GM18951 (cell line): ENCODE measurements around the gene SLC23A2.

Experiments
- POLR2A ChIP-seq: IDR thresholded peaks from 4 replicates; pipeline ENCODE4 v1.6.1; 2011; ENCODE audit warnings: mild to moderate bottlenecking; ENCODE audit not compliant: insufficient read length, insufficient read depth; ENCODE audit errors: extremely low read depth
- in situ Hi-C: fragments of 300-500 bp; cut with MboI; formaldehyde crosslinking; loops from one replicate; pipeline ENCODE4 v1.12.0; 2022; ENCODE audit warnings: low sequenced_read_pairs, mixed read lengths, inconsistent platforms; ENCODE audit not compliant: unreplicated experiment

SLC23A2 gene

GRCh38 chr20:4950437-4950836 is 50.9 kb downstream of the SLC23A2 start:
- TF ChIP-seq POLR2A: no peak
- in situ Hi-C loops: loop anchor here (25.0 kb wide), 1 partner anchor 338 kb away; no protein-coding TSS in a partner anchor

GRCh38 chr20:4949833-4950178 is 51.5 kb downstream of the SLC23A2 start:
- TF ChIP-seq POLR2A: no peak
- in situ Hi-C loops: loop anchor here (25.0 kb wide), 1 partner anchor 338 kb away; no protein-coding TSS in a partner anchor

- in situ Hi-C loops: no loop called here
- TF ChIP-seq POLR2A: no peak
Measured at GRCh38 chr20:4947817-4948559, 53.3 kb downstream of the SLC23A2 start.

GRCh38 chr20:4946986-4947385 is 54.3 kb downstream of the SLC23A2 start:
- in situ Hi-C loops: no loop called here

GRCh38 chr20:4946585-4946984 is 54.7 kb downstream of the SLC23A2 start:
- TF ChIP-seq POLR2A: no peak
- in situ Hi-C loops: no loop called here

More at GRCh38 chr20:4946986-4947385, 54.3 kb downstream of the SLC23A2 start:
- no peak for TF ChIP-seq POLR2A

- in situ Hi-C loops: no loop called here
- TF ChIP-seq POLR2A: no peak
Measured at GRCh38 chr20:4944518-4945313, 56.6 kb downstream of the SLC23A2 start.

- no peak for TF ChIP-seq POLR2A
- in situ Hi-C loops: no loop called here
Measured at GRCh38 chr20:4942331-4942730, 59.0 kb downstream of the SLC23A2 start.

GRCh38 chr20:4937407-4938319 is 63.6 kb downstream of the SLC23A2 start:
- in situ Hi-C loops: no loop called here
- TF ChIP-seq POLR2A: no peak

- TF ChIP-seq POLR2A: no peak
- in situ Hi-C loops: no loop called here
Measured at GRCh38 chr20:4936851-4937406, 64.4 kb downstream of the SLC23A2 start.

GRCh38 chr20:4936392-4936850 is 64.9 kb downstream of the SLC23A2 start:
- in situ Hi-C loops: no loop called here
- TF ChIP-seq POLR2A: no peak

- TF ChIP-seq POLR2A: no peak
- in situ Hi-C loops: no loop called here
Measured at GRCh38 chr20:4932061-4932460, 69.2 kb downstream of the SLC23A2 start.

GRCh38 chr20:4929686-4930397 is 71.5 kb downstream of the SLC23A2 start:
- in situ Hi-C loops: no loop called here
- no peak for TF ChIP-seq POLR2A
